HCT116 (cell line): ENCODE measurements around the gene ZDHHC9. TPM values are rescaled to one million over a fixed set of nuclear protein-coding genes. Genes with fewer than 3 reads are reported as not detected.

ENCODE experiments used
- ATAC-seq: fragments of 200-7000 bp; cut with Tn5 transposase; 2 replicates; pipeline ENCODE4 v1.9.1; 2020; ENCODE audit warnings: mild to moderate bottlenecking, moderate library complexity
- BruUV-seq: library from RNA; stranded (reverse); fragments of 400-500 nt; replicated peaks from 2 replicates; lab custom pipeline; 2021; lab: Mats Ljungman, UMichigan
- CTCF ChIA-PET: fragments of 300-600 bp; sonication (Branson Sonifier 250); formaldehyde crosslinking; loops from one replicate; lab custom pipeline; 2021; ENCODE audit warnings: antibody characterized with exemption; lab: Charles Lee
- POLR2A ChIA-PET: fragments of 300-600, 350-600 bp; sonication (Branson Sonifier 250); formaldehyde crosslinking; loops from one replicate; lab custom pipeline; 2021; ENCODE audit warnings: antibody characterized with exemption; lab: Charles Lee
- RAD21 ChIA-PET, 2 experiments: fragments of 300-600 bp; sonication (Branson Sonifier 250); formaldehyde crosslinking; loops; one replicate each; lab custom pipeline; 2023; ENCODE audit warnings: low total read pairs in 2 of 2; ENCODE audit not compliant: uncharacterized antibody in 2 of 2, unreplicated experiment in 2 of 2, low non-redundant PET in 1 of 2; lab: Charles Lee
- DNase-seq: peaks from one replicate; pipeline ENCODE4 v3.0.0-alpha.2; 2010; ENCODE audit warnings: low read depth, low spot score
- H2AFZ ChIP-seq: fragments of 200-600 bp; shearing (Covaris generic), sonication (generic); 2 replicates; pipeline ENCODE4 v1.6.1; 2017; ENCODE audit warnings: low read depth, mixed run types, mixed read lengths, antibody characterized with exemption, low read length; ENCODE audit not compliant: poor library complexity, severe bottlenecking
- H3K27ac ChIP-seq: 2 replicates; pipeline ENCODE4 v1.5.1; 2012; ENCODE audit warnings: low read depth, low read length
- H3K27me3 ChIP-seq: fragments of 200-600 bp; sonication (generic); 2 replicates; pipeline ENCODE4 v1.6.1; 2016; ENCODE audit warnings: mixed run types, low read length, mixed read lengths; ENCODE audit not compliant: insufficient read depth
- H3K36me3 ChIP-seq, 2 experiments: fragments of 200-500 bp in 1 of 2; fragments of 200-600 bp in 1 of 2; sonication (Bioruptor generic) in 1 of 2; sonication (generic) in 1 of 2; 2 replicates each; pipeline versions ENCODE4 v1.5.1 to v1.6.1; 2014 to 2016; ENCODE audit warnings: low read length in 2 of 2, inconsistent platforms in 1 of 2, mixed read lengths in 1 of 2, mixed run types in 1 of 2; ENCODE audit not compliant: insufficient read depth in 2 of 2, control insufficient read depth in 1 of 2
- H3K4me1 ChIP-seq, 2 experiments: fragments of 200-600 bp in 1 of 2; sonication (generic) in 1 of 2; 2 replicates each; pipeline versions ENCODE4 v1.5.1 to v1.6.1; 2012 to 2017; ENCODE audit warnings: low read length in 2 of 2, inconsistent platforms in 1 of 2, mild to moderate bottlenecking in 1 of 2, mixed read lengths in 1 of 2, mixed run types in 1 of 2, moderate library complexity in 1 of 2; ENCODE audit not compliant: insufficient read depth in 2 of 2, control insufficient read depth in 1 of 2
- H3K4me2 ChIP-seq: fragments of 200-600 bp; sonication (generic); 2 replicates; pipeline ENCODE4 v1.6.1; 2017; ENCODE audit warnings: mixed run types, low read length, mixed read lengths
- H3K4me3 ChIP-seq, 2 experiments: fragments of 200-600 bp in 1 of 2; sonication (generic) in 1 of 2; replicated peaks in 1 of 2; 2 replicates each; pipeline ENCODE4 v1.5.1; 2011 to 2016; ENCODE audit warnings: low read length in 2 of 2, control low read depth in 1 of 2, low read depth in 1 of 2, mild to moderate bottlenecking in 1 of 2, mixed read lengths in 1 of 2, mixed run types in 1 of 2
- H3K79me2 ChIP-seq: fragments of 200-600 bp; sonication (generic); 2 replicates; pipeline ENCODE4 v1.6.1; 2017; ENCODE audit warnings: mild to moderate bottlenecking, mixed run types, low read length, moderate library complexity, mixed read lengths; ENCODE audit not compliant: insufficient read depth
- H3K9ac ChIP-seq: fragments of 200-600 bp; sonication (generic); 2 replicates; pipeline ENCODE4 v1.6.1; 2016; ENCODE audit warnings: low read length, mixed read lengths
- H3K9me2 ChIP-seq: fragments of 200-600 bp; sonication (generic), shearing (Covaris generic); 2 replicates; pipeline ENCODE4 v1.6.1; 2017; ENCODE audit warnings: mixed run types, mild to moderate bottlenecking, moderate library complexity; ENCODE audit not compliant: insufficient read depth
- H3K9me3 ChIP-seq, 2 experiments: fragments of 200-500 bp in 1 of 2; fragments of 200-600 bp in 1 of 2; sonication (Bioruptor generic) in 1 of 2; sonication (generic) in 1 of 2; 2 replicates each; pipeline ENCODE4 v1.6.1; 2014 to 2017; ENCODE audit warnings: low read length in 2 of 2, mixed read lengths in 2 of 2, inconsistent platforms in 1 of 2, low read depth in 1 of 2, mild to moderate bottlenecking in 1 of 2, mixed run types in 1 of 2, moderate library complexity in 1 of 2; ENCODE audit not compliant: control insufficient read depth in 1 of 2, insufficient read depth in 1 of 2
- H4K20me1 ChIP-seq: fragments of 200-600 bp; sonication (generic), shearing (Covaris generic); 2 replicates; pipeline ENCODE4 v1.6.1; 2017; ENCODE audit warnings: mixed run types, mild to moderate bottlenecking, moderate library complexity; ENCODE audit not compliant: insufficient read depth
- CBX3 ChIP-seq: IDR thresholded peaks from 2 replicates; pipeline ENCODE4 v1.6.1; 2012; ENCODE audit warnings: low read depth
- CEBPB ChIP-seq: IDR thresholded peaks from 2 replicates; pipeline ENCODE4 v1.6.1; 2012; ENCODE audit warnings: low read depth
- EGR1 ChIP-seq: IDR thresholded peaks from 2 replicates; pipeline ENCODE4 v1.6.1; 2012; ENCODE audit warnings: low read depth
- ELF1 ChIP-seq: IDR thresholded peaks from 2 replicates; pipeline ENCODE4 v1.6.1; 2012; ENCODE audit warnings: low read depth, borderline replicate concordance
- EZH2 ChIP-seq: fragments of 200-600 bp; sonication (generic); IDR thresholded peaks from 2 replicates; pipeline ENCODE4 v1.6.1; 2017; ENCODE audit warnings: antibody characterized with exemption, mixed run types
- EZH2phosphoT487 ChIP-seq: fragments of 200-600 bp; IDR thresholded peaks from 2 replicates; pipeline ENCODE4 v1.6.1; 2018; ENCODE audit warnings: antibody characterized with exemption, borderline replicate concordance
- FOSL1 ChIP-seq: IDR thresholded peaks from 2 replicates; pipeline ENCODE4 v1.6.1; 2012; ENCODE audit warnings: low read depth
- JUND ChIP-seq: IDR thresholded peaks from 2 replicates; pipeline ENCODE4 v1.6.1; 2012
- POLR2A ChIP-seq: IDR thresholded peaks from 2 replicates; pipeline ENCODE4 v1.7.0; 2011; ENCODE audit warnings: borderline replicate concordance; ENCODE audit not compliant: insufficient read depth, insufficient read length; ENCODE audit errors: extremely low read depth
- POLR2AphosphoS5 ChIP-seq: IDR thresholded peaks from 2 replicates; pipeline ENCODE4 v1.6.1; 2011; ENCODE audit warnings: mild to moderate bottlenecking, low read depth, low read length, moderate library complexity
- RAD21 ChIP-seq: IDR thresholded peaks from 2 replicates; pipeline ENCODE4 v1.6.1; 2012; ENCODE audit warnings: low read depth, mild to moderate bottlenecking
- SIN3A ChIP-seq: IDR thresholded peaks from 2 replicates; pipeline ENCODE4 v1.6.1; 2012; ENCODE audit warnings: low read depth
- SP1 ChIP-seq: IDR thresholded peaks from 2 replicates; pipeline ENCODE4 v1.6.1; 2012; ENCODE audit warnings: low read depth
- SRF ChIP-seq: IDR thresholded peaks from 2 replicates; pipeline ENCODE4 v1.6.1; 2012; ENCODE audit warnings: low read depth
- TCF7L2 ChIP-seq: IDR thresholded peaks from 2 replicates; pipeline ENCODE4 v1.7.0; 2011; ENCODE audit warnings: borderline replicate concordance, inconsistent platforms; ENCODE audit not compliant: insufficient read depth, insufficient read length; ENCODE audit errors: extremely low read depth
- ZNF274 ChIP-seq: fragments of 200-500 bp; sonication (Bioruptor generic); IDR thresholded peaks from 2 replicates; pipeline ENCODE4 v1.6.1; 2014; ENCODE audit warnings: mild to moderate bottlenecking, low read depth, low read length, inconsistent platforms
- intact Hi-C: fragments of 100-400 bp; cut with micrococcal nuclease; formaldehyde crosslinking; loops from 2 replicates; pipeline ENCODE4 v1.10.0; 2022
- total RNA-seq: library from RNA; stranded (reverse); gene quantifications from one replicate; pipeline ENCODE4 v1.2.1, GENCODE V29; 2021; ENCODE audit not compliant: unreplicated experiment
- TF ChIP-seq, protein P1 (sequence below): IDR thresholded peaks from 2 replicates; pipeline ENCODE4 v1.6.1; 2012; ENCODE audit warnings: low read depth
- TF ChIP-seq, protein P2 (sequence below): IDR thresholded peaks from 2 replicates; pipeline ENCODE4 v1.6.1; 2012
- TF ChIP-seq, protein P3 (sequence below): IDR thresholded peaks from 2 replicates; pipeline ENCODE4 v1.6.1; 2012

The ZDHHC9 gene
- total RNA-seq, 1 experiment from 2014 or later: 18.9 TPM

DNA sequence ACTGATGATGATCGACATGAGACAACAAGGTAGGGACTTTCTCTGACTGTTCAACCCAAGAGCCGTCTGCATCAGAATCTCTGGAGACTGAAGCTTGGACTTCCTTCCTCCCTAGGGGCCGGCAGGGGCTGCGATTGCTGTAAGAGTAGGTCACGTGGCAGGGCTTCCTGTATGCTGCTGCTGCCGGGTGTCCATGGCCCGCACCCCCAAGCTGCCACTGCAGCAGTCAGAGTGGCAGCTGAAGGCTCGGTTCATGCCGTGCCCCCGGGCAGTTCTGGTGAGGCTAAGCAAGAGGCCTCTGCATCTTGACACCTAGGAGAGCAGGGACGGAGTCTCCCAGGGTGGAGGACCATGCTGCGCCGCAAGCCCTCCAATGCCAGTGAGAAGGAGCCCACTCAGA, 63.9 kb downstream of the ZDHHC9 start, which contains the start of gene SASH3:
SASH3 (plus strand) TSS at position 203 of the 400 bp plus-strand sequence; CDS start at position 352, 149 bp downstream.
- no peak for DNase-seq
- no peaks in the 10 kb centered on the region for H3K4me1 ChIP-seq
- no peaks in the 10 kb centered on the region for H3K9me3 ChIP-seq
- intact Hi-C loops: no loop called here
- no peak within 1 kb of the TSS for H2AFZ ChIP-seq
- ChIA-PET POLR2A (no interaction called here), CTCF (no interaction called here), RAD21 (no interaction called here)
- BruUV-seq: no TSS peak
- H3K9ac ChIP-seq: no peak within 1 kb of the TSS
- no peaks in the 10 kb centered on the region for H3K36me3 ChIP-seq
- no peak within 1 kb of the TSS for H3K4me3 ChIP-seq
- no peaks in the 10 kb centered on the region for H4K20me1 ChIP-seq
- no peaks in the 10 kb centered on the region for H3K9me2 ChIP-seq
- no peak for ATAC-seq
- H3K4me2 ChIP-seq: no peak within 1 kb of the TSS
- TF ChIP-seq TCF7L2 (no peak), ELF1 (no peak), SRF (no peak)
- TF ChIP-seq, all 23 proteins: peak for 0
- H3K27ac ChIP-seq: no peak within 1 kb of the TSS
- no peaks in the 10 kb centered on the region for H3K79me2 ChIP-seq
- no peaks in the 10 kb centered on the region for H3K27me3 ChIP-seq

DNA sequence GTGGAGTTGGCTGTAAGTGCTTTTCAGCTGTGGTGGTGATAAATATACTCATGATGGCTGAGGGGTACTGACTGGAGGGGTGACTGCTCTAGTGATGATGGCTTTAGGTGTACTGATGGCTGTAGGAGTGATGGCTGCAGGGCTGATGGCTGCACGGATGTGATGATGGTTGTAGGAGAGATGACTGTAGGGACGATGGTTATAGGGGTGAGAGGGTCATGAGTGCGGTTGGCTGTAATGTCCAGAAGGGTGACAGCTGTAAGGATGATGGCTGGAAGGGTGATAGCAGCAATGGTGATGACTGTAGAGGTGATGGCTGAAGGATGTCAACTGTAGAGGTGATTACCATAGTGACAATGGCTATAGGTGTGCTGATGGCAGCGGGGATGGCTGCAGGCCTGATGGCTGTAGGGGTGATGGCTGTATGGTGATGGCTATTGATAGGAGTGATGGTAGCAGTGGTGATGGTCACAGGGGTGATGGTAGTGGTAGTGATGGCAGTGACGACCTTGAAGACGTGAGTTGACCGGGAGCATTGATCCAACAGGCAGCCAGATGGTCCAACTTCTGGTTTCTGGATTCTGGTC, 64.5 kb downstream of the ZDHHC9 start:
- Histone ChIP-seq H3K27me3 (no peaks in the 10 kb centered on the region), H3K4me3 (no peak overlapping the region), H3K27ac (no peak overlapping the region), H3K4me2 (no peak overlapping the region), H3K9me2 (no peaks in the 10 kb centered on the region), H4K20me1 (no peaks in the 10 kb centered on the region), H3K36me3 (no peaks in the 10 kb centered on the region), H3K4me1 (no peaks in the 10 kb centered on the region), H3K9ac (no peak overlapping the region), H2AFZ (no peak overlapping the region), H3K79me2 (no peaks in the 10 kb centered on the region), H3K9me3 (no peaks in the 10 kb centered on the region)
- CTCF ChIA-PET: no interaction called here
- ATAC-seq (no peak), DNase-seq (no peak)
- intact Hi-C loops: no loop called here
- BruUV-seq: no TSS peak
- POLR2A ChIA-PET: no interaction called here
- RAD21 ChIA-PET: no interaction called here
- TF ChIP-seq JUND (no peak), EZH2 (no peak), FOSL1 (no peak), RAD21 (no peak), POLR2A (no peak), EGR1 (no peak), CBX3 (no peak), EZH2phosphoT487 (no peak), SRF (no peak), SIN3A (no peak), POLR2AphosphoS5 (no peak), SP1 (no peak), CEBPB (no peak), ZNF274 (no peak), TCF7L2 (no peak)
- TF ChIP-seq, protein P1, sequence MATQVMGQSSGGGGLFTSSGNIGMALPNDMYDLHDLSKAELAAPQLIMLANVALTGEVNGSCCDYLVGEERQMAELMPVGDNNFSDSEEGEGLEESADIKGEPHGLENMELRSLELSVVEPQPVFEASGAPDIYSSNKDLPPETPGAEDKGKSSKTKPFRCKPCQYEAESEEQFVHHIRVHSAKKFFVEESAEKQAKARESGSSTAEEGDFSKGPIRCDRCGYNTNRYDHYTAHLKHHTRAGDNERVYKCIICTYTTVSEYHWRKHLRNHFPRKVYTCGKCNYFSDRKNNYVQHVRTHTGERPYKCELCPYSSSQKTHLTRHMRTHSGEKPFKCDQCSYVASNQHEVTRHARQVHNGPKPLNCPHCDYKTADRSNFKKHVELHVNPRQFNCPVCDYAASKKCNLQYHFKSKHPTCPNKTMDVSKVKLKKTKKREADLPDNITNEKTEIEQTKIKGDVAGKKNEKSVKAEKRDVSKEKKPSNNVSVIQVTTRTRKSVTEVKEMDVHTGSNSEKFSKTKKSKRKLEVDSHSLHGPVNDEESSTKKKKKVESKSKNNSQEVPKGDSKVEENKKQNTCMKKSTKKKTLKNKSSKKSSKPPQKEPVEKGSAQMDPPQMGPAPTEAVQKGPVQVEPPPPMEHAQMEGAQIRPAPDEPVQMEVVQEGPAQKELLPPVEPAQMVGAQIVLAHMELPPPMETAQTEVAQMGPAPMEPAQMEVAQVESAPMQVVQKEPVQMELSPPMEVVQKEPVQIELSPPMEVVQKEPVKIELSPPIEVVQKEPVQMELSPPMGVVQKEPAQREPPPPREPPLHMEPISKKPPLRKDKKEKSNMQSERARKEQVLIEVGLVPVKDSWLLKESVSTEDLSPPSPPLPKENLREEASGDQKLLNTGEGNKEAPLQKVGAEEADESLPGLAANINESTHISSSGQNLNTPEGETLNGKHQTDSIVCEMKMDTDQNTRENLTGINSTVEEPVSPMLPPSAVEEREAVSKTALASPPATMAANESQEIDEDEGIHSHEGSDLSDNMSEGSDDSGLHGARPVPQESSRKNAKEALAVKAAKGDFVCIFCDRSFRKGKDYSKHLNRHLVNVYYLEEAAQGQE: no peak
- TF ChIP-seq, protein P2, sequence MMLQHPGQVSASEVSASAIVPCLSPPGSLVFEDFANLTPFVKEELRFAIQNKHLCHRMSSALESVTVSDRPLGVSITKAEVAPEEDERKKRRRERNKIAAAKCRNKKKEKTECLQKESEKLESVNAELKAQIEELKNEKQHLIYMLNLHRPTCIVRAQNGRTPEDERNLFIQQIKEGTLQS: no peak
- TF ChIP-seq, protein P3, sequence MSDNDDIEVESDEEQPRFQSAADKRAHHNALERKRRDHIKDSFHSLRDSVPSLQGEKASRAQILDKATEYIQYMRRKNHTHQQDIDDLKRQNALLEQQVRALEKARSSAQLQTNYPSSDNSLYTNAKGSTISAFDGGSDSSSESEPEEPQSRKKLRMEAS: no peak
